ENCODE measurements around the gene MED13L.

The MED13L gene

DNA sequence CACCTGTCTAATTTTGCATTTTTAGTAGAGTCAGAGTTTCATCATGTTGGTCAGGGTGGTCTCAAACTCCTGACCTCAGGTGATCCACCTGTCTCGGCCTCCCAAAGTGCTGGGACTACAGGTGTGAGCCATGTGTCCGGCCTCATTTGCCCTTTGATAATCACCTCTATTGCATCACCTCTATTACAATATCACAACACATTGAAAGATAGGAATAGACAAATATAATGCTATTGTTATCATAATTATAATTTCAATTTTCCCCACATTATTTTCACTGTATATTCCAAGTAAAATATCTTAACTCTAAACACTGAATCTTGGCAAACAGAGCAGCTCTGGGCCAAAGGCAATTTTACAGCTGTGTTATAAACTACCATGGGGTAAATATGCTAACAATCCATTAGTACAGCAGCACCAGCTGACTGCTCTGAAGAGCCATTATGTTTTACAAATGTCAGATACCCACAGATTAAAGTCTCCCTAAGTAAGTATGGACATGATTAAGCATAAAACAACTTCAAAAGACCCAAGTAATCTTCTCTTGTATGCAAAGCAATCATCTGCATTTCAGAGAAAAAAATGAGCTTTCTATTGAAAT, 173.2 kb downstream of the MED13L start:
- no peak overlapping the region for H3K27ac ChIP-seq
- TF ChIP-seq, protein P1, sequence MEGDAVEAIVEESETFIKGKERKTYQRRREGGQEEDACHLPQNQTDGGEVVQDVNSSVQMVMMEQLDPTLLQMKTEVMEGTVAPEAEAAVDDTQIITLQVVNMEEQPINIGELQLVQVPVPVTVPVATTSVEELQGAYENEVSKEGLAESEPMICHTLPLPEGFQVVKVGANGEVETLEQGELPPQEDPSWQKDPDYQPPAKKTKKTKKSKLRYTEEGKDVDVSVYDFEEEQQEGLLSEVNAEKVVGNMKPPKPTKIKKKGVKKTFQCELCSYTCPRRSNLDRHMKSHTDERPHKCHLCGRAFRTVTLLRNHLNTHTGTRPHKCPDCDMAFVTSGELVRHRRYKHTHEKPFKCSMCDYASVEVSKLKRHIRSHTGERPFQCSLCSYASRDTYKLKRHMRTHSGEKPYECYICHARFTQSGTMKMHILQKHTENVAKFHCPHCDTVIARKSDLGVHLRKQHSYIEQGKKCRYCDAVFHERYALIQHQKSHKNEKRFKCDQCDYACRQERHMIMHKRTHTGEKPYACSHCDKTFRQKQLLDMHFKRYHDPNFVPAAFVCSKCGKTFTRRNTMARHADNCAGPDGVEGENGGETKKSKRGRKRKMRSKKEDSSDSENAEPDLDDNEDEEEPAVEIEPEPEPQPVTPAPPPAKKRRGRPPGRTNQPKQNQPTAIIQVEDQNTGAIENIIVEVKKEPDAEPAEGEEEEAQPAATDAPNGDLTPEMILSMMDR (IDR thresholded peaks at IDR 0.05), result no peak

DNA sequence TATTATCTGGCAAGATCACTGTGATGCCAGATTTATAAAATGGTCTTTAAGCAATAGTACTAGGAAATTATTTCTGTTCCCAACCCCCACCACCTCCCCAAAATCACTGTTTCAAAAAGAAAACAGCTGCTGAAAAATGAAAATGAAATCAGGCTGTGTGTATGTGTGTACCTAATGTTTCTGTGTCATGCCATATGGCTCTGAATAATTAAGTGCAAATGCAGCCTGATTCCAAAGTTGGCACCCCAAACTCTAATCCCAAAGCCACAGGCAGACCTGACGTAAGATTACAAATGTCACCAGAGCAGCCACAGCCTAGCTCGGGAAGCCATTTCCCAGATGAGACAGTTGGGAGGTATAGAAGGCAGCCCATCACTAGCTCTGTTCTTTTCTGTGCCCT, 175.5 kb downstream of the MED13L start:
- H3K27ac ChIP-seq, result no peak overlapping the region
- no peak for TF ChIP-seq ZFX (IDR thresholded peaks at IDR 0.05; ENCODE audit: borderline replicate concordance)
- TF ChIP-seq, protein P1 (IDR thresholded peaks at IDR 0.05), result no peak

DNA sequence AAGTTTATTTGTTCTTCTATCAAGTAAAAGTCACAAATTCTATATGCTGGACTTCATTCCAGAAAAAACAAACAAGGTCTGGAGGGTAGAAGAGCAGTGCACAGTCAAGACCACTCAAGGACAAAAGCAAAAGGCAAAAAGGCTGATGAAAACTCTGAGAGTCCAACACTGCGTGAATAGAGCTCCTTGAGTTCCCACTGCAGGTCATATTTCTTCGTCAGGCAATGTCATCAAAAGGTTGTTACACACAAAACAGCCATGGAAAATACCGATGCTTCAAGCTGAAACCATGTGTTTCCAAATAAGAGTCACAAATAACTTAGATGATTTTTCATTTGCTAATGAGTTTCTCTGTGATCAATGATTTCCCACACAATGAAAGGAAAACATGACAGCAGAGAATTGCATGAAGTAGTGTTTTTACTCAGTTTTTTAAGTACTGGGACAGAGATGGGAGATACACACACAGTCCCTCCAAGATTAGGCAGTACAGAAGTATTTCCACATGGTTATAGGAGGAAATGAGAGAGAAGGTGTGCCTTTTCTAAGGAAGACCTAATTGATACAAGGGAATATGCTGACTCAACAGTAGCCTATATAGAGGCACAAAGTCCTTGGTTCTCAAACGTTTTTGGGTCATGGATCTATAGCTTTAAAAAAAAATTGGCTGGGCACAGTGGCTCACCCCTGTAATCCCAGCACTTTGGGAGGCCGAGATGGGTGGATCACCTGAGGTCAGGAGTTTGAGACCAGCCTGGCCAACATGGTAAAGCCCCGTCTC, 177.7 kb downstream of the MED13L start:
- no peak overlapping the region for H3K27ac ChIP-seq
- TF ChIP-seq, protein P1 (IDR thresholded peaks at IDR 0.05), result no peak
- no peak for TF ChIP-seq ZFX (IDR thresholded peaks at IDR 0.05; ENCODE audit: borderline replicate concordance)

DNA sequence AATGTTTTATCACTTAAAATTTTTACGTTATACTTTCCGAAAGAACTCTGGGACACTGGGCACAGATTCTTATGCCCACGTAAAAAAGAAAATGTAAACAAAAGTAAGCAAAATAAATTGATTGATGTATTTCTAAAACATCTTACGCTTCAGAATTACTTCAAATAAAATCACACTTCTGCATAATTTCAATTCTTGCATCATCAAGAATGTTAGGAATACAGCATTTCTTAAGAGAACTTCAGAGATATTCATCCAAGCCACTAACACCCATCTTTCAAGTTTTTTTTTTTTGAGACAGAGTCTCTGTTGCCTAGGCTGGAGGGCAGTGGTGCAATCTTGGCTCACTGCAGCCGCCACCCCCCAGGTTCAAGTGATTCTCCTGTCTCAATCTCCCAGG, 180.6 kb downstream of the MED13L start:
- no peak for TF ChIP-seq ZFX (IDR thresholded peaks at IDR 0.05; ENCODE audit: borderline replicate concordance)
- TF ChIP-seq, protein P1 (IDR thresholded peaks at IDR 0.05), result no peak
- no peak overlapping the region for H3K27ac ChIP-seq

DNA sequence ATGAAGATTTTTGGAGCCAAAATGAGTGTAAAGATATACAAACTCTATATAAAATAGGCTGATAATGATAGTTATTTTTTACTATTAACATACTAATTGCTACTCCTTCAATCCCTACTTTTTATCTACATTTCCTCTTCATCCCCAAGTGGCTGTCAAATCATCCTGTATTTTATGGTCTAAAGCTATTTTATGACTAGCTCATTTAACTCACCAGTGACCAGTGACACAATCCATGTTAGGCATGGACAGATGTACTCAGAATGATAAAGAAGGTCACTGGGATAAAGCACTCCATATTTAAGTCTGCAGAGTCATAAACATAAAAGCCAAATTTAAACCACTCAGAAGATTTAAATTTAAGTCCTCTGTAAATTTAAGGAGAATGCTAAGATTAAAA, 183.0 kb downstream of the MED13L start:
- no peak overlapping the region for H3K27ac ChIP-seq
- no peak for TF ChIP-seq ZFX (IDR thresholded peaks at IDR 0.05; ENCODE audit: borderline replicate concordance)
- TF ChIP-seq, protein P1 (IDR thresholded peaks at IDR 0.05), result no peak

DNA sequence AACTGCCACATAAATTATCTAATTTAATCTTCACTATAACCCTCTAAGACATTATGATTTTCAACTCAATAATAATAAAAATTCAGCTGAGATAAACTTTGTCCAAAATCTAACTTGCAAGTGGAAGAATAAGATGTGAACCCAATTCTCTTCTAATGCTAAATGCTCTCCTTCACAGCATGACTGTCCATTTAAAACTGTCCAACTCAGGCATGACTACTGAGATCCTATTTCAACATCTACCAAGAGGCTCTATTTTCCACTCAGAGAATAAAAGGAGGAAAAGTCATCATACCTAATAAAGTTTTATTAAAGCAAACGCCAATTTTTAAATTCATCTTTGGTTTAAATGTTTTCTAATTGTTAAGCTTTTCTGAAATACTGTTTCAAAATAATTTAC, 183.6 kb downstream of the MED13L start:
- TF ChIP-seq, protein P1 (IDR thresholded peaks at IDR 0.05), result no peak
- TF ChIP-seq ZFX (IDR thresholded peaks at IDR 0.05; ENCODE audit: borderline replicate concordance), result no peak

DNA sequence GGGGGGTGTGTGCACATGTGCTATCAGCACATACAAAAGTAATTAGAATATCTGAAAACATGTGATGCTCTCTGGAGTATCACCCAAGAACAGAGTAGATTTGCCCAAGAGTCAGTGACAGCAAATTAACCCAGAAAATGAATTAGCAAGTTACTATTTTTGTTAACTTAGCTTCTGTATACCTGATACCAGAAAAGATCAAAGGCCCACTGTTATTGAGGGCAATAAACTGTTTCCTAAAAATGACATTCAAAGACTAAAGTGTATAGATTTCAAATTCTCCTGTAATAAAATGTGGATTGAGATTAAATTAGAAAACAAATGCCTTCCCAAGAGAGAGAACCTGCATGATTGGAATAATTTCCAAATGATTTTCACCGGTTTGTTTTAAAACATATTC, 184.7 kb downstream of the MED13L start:
- no peak overlapping the region for H3K27ac ChIP-seq
- TF ChIP-seq ZFX (IDR thresholded peaks at IDR 0.05; ENCODE audit: borderline replicate concordance), result no peak
- TF ChIP-seq, protein P1 (IDR thresholded peaks at IDR 0.05), result no peak

More for the DNA sequence above, 183.6 kb downstream of the MED13L start:
- H3K27ac ChIP-seq, result no peak overlapping the region

Measured in 22Rv1 (cell line).